PC-3 (cell line): Measurements from ENCODE around the gene ZNF701. TPM values are rescaled to one million over a fixed set of nuclear protein-coding genes. Genes with fewer than 3 reads are reported as not detected.

Experiments used
- ATAC-seq: fragments of 200-7000 bp; cut with Tn5 transposase; 2 replicates; pipeline ENCODE4 v1.9.1; 2020; ENCODE audit warnings: mild to moderate bottlenecking, moderate library complexity
- BruUV-seq: library from RNA; stranded (reverse); fragments of 400-500 nt; replicated peaks from 2 replicates; lab custom pipeline; 2021; lab: Mats Ljungman, UMichigan
- CTCF ChIA-PET: fragments of 300-600 bp; sonication (Branson Sonifier 250); formaldehyde crosslinking; loops from one replicate; lab custom pipeline; 2022; ENCODE audit warnings: antibody characterized with exemption; lab: Charles Lee
- POLR2A ChIA-PET: fragments of 300-600 bp; sonication (Branson Sonifier 250); formaldehyde crosslinking; loops from one replicate; lab custom pipeline; 2022; ENCODE audit warnings: antibody characterized with exemption; ENCODE audit not compliant: unreplicated experiment; lab: Charles Lee
- DNase-seq: peaks from one replicate; pipeline ENCODE4 v3.0.0-alpha.2; 2015
- H2AFZ ChIP-seq: fragments of 300-600 bp; sonication (generic); 2 replicates; pipeline ENCODE4 v1.6.0; 2016; ENCODE audit warnings: antibody characterized with exemption, low read length
- H3F3A ChIP-seq: fragments of 300-600 bp; sonication (generic); one replicate; pipeline ENCODE4 v1.6.0; 2017; ENCODE audit warnings: antibody characterized with exemption, low read length, control low read depth, mild to moderate bottlenecking; ENCODE audit not compliant: unreplicated experiment
- H3K27ac ChIP-seq: fragments of 300-600 bp; sonication (generic); 2 replicates; pipeline ENCODE4 v1.5.1; 2016; ENCODE audit warnings: mild to moderate bottlenecking, low read length
- H3K27me3 ChIP-seq: fragments of 300-600 bp; sonication (generic); 2 replicates; pipeline ENCODE4 v1.6.1; 2016; ENCODE audit warnings: low read length, mixed read lengths
- H3K36me3 ChIP-seq: fragments of 300-600 bp; sonication (generic); 2 replicates; pipeline ENCODE4 v1.6.1; 2016; ENCODE audit warnings: low read depth, mixed run types, low read length, mixed read lengths
- H3K4me1 ChIP-seq: fragments of 300-600 bp; sonication (generic); 2 replicates; pipeline ENCODE4 v1.5.1; 2016; ENCODE audit warnings: low read length; ENCODE audit not compliant: insufficient read depth
- H3K4me2 ChIP-seq: fragments of 300-600 bp; sonication (generic); 2 replicates; pipeline ENCODE4 v1.6.0; 2016; ENCODE audit warnings: low read length
- H3K4me3 ChIP-seq: fragments of 300-600 bp; sonication (generic); 2 replicates; pipeline ENCODE4 v1.5.1; 2016; ENCODE audit warnings: mild to moderate bottlenecking, low read length, mixed read lengths
- H3K79me2 ChIP-seq: fragments of 300-600 bp; sonication (generic); 2 replicates; pipeline ENCODE4 v1.6.1; 2017; ENCODE audit warnings: low read length, mixed read lengths
- H3K9ac ChIP-seq: fragments of 300-600 bp; sonication (generic); 2 replicates; pipeline ENCODE4 v1.6.0; 2016; ENCODE audit warnings: mild to moderate bottlenecking, low read length
- H3K9me2 ChIP-seq: fragments of 300-600 bp; sonication (generic); replicated peaks from 2 replicates; pipeline ENCODE4 v1.6.1; 2016; ENCODE audit warnings: mixed run types, low read length, mixed read lengths
- H3K9me3 ChIP-seq: fragments of 300-600 bp; sonication (generic); 2 replicates; pipeline ENCODE4 v1.6.1; 2016; ENCODE audit warnings: low read length, mixed read lengths
- H4K20me1 ChIP-seq: fragments of 300-600 bp; sonication (generic); 2 replicates; pipeline ENCODE4 v1.6.1; 2016; ENCODE audit warnings: low read length, mixed read lengths
- EZH2 ChIP-seq: fragments of 300-600 bp; sonication (generic); IDR thresholded peaks from one replicate; pipeline ENCODE4 v1.6.1; 2017; ENCODE audit warnings: antibody characterized with exemption, mild to moderate bottlenecking, low read length; ENCODE audit not compliant: unreplicated experiment
- EZH2phosphoT487 ChIP-seq: fragments of 300-600 bp; sonication (generic); IDR thresholded peaks from 2 replicates; pipeline ENCODE4 v1.6.1; 2018; ENCODE audit warnings: mild to moderate bottlenecking, antibody characterized with exemption, low read length, borderline replicate concordance
- intact Hi-C: fragments of 100-400 bp; cut with micrococcal nuclease; formaldehyde crosslinking; loops from 2 replicates; pipeline ENCODE4 v1.9.0; 2023
- total RNA-seq: library from RNA; depleted of rRNA; stranded (reverse); fragments of >200 nt; gene quantifications from 2 replicates; pipeline ENCODE4 v1.2.3, GENCODE V29; 2014
- TF ChIP-seq, protein P1 (sequence below): fragments of 300-600 bp; sonication (generic); conservative IDR thresholded peaks from 2 replicates; pipeline ENCODE4 v1.5.1; 2017; ENCODE audit warnings: antibody characterized with exemption, low read depth, mild to moderate bottlenecking, low read length

Gene ZNF701
- total RNA-seq, 1 experiment from 2014 or later = 13.2 TPM

DNA sequence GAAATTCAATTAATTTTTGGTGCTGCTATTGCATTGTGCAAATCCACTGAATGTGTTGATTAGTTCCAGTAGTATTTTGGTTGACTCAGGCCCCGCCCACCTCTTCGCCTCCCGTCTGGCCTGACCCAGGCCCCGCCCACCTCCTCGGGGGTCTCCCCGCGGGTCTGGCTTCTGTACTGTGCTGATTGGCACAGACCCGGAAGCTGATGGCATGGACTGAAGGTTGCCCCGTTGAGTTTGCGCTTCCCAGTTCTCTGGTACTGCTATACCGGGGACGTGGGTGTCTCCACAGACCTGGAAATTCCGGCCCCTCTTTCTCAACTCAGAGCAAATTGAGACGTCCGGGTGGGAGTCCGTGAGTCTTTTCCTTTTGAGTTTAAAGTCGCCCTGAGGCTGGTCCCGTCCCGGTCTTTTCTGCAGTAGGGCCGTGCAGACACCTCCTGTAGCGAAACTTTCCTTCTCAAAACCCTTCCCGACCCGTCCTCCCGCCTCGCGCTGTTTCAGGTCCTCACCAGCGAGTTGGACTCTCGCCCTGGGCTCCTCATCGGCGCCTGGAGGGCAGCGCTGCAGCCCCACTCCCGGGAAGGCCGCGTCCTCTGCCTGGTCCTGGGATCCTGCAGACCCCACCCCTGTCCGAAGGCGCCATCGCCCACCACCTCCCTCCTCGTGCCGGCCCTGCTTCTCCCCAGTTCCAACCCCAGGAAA is 14.8 kb downstream of the ZNF701 start:
- BruUV-seq = no TSS peak
- peaks cover 56% of the 10 kb centered on the region for H3K36me3 ChIP-seq

DNA sequence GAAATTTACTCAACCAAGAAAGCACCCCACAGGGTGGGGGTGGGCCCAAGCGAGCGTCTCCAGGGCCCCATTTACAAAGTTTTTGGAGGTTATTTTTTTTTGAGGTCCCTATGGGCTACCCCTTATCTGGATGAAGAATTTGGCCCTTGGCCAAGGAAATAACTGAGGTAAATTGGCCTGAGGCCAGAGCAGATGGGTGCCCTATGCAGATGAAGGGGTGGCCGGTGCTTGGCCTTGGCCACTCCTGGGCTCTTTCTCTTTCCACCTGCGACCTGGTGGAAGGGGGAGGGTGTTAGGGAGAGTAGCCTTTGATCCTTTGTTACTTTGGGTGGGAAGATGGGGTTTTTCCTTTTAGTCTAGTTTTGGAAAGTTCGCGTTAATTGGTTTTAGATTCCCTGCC is 15.5 kb downstream of the ZNF701 start:
- ChIA-PET POLR2A (no interaction called here), CTCF (no interaction called here)
- no peak for TF ChIP-seq EZH2
- TF ChIP-seq EZH2phosphoT487 = no peak
- TF ChIP-seq, protein P1, sequence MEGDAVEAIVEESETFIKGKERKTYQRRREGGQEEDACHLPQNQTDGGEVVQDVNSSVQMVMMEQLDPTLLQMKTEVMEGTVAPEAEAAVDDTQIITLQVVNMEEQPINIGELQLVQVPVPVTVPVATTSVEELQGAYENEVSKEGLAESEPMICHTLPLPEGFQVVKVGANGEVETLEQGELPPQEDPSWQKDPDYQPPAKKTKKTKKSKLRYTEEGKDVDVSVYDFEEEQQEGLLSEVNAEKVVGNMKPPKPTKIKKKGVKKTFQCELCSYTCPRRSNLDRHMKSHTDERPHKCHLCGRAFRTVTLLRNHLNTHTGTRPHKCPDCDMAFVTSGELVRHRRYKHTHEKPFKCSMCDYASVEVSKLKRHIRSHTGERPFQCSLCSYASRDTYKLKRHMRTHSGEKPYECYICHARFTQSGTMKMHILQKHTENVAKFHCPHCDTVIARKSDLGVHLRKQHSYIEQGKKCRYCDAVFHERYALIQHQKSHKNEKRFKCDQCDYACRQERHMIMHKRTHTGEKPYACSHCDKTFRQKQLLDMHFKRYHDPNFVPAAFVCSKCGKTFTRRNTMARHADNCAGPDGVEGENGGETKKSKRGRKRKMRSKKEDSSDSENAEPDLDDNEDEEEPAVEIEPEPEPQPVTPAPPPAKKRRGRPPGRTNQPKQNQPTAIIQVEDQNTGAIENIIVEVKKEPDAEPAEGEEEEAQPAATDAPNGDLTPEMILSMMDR = no peak

More for the DNA sequence above, 14.8 kb downstream of the ZNF701 start:
- no peak overlapping the region for H3K4me3 ChIP-seq
- H4K20me1 ChIP-seq = no peaks in the 10 kb centered on the region
- CTCF ChIA-PET = no interaction called here
- no peaks in the 10 kb centered on the region for H3K4me1 ChIP-seq
- TF ChIP-seq EZH2 = no peak
- TF ChIP-seq, protein P1 = no peak
- no peak for TF ChIP-seq EZH2phosphoT487
- no peak overlapping the region for H3K27ac ChIP-seq
- no peaks in the 10 kb centered on the region for H3K79me2 ChIP-seq
- ATAC-seq = no peak
- peaks cover 32% of the 10 kb centered on the region for H3K9me3 ChIP-seq
- H3K4me2 ChIP-seq = no peak overlapping the region
- no peaks in the 10 kb centered on the region for H3F3A ChIP-seq
- intact Hi-C loops = no loop called here
- no peaks in the 10 kb centered on the region for H3K27me3 ChIP-seq
- H2AFZ ChIP-seq = no peak overlapping the region
- no peak for DNase-seq
- no peak overlapping the region for H3K9ac ChIP-seq
- H3K9me2 ChIP-seq = no peaks in the 10 kb centered on the region
- POLR2A ChIA-PET = no interaction called here

DNA sequence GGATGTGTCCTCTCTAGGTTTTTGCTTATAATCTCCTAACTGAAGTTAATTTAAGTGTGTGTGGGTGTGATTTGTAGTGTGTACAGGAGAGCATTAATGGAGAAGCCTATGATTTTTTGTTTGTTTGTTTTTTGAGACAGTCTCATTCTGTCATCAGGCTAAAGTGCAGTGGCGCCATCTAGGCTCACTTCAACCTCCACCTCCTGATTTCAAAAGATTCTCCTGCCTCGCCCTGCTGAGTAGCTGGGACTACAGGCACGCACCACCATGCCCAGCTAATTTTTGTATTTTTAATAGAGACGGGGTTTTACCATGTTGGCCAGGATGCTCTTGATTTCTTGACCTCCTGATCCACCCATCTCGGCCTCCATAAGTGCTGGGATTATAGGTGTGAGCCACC is 20.6 kb downstream of the ZNF701 start:
- ChIA-PET CTCF (no interaction called here), POLR2A (no interaction called here)
- H3K4me1 ChIP-seq = no peaks in the 10 kb centered on the region
- intact Hi-C loops = no loop called here
- H3K27ac ChIP-seq = no peak overlapping the region
- no TSS peak for BruUV-seq
- TF ChIP-seq, protein P1 = peak; percentile 20; the same call in 1 of the 2 replicates
- no peak for TF ChIP-seq EZH2phosphoT487
- peaks cover 11% of the 10 kb centered on the region; the same call in 1 of the 2 replicates for H3K9me3 ChIP-seq
- no peak overlapping the region for H3K4me2 ChIP-seq
- peaks cover 19% of the 10 kb centered on the region; the same call in 1 of the 2 replicates for H3K36me3 ChIP-seq
- H3F3A ChIP-seq = no peaks in the 10 kb centered on the region
- no peak overlapping the region for H3K4me3 ChIP-seq
- no peaks in the 10 kb centered on the region for H3K27me3 ChIP-seq
- H4K20me1 ChIP-seq = no peaks in the 10 kb centered on the region
- DNase-seq = no peak
- no peak overlapping the region for H2AFZ ChIP-seq
- H3K9ac ChIP-seq = no peak overlapping the region
- H3K9me2 ChIP-seq = no peaks in the 10 kb centered on the region
- no peak for ATAC-seq
- no peaks in the 10 kb centered on the region for H3K79me2 ChIP-seq

More for the DNA sequence above, 15.5 kb downstream of the ZNF701 start:
- ATAC-seq (no peak), DNase-seq (no peak)
- BruUV-seq = no TSS peak
- intact Hi-C loops = no loop called here
- no peaks in the 10 kb centered on the region for H3K79me2 ChIP-seq
- no peaks in the 10 kb centered on the region for H3F3A ChIP-seq
- H2AFZ ChIP-seq = no peak overlapping the region
- H4K20me1 ChIP-seq = no peaks in the 10 kb centered on the region
- H3K36me3 ChIP-seq = peaks cover 49% of the 10 kb centered on the region
- H3K4me2 ChIP-seq = no peak overlapping the region
- H3K4me3 ChIP-seq = no peak overlapping the region
- no peaks in the 10 kb centered on the region for H3K9me2 ChIP-seq
- H3K9ac ChIP-seq = no peak overlapping the region
- peaks cover 32% of the 10 kb centered on the region for H3K9me3 ChIP-seq
- no peaks in the 10 kb centered on the region for H3K4me1 ChIP-seq
- H3K27ac ChIP-seq = no peak overlapping the region
- H3K27me3 ChIP-seq = no peaks in the 10 kb centered on the region
